ENCODE measurements around the gene VWC2.

GRCh38 chr7:49822856-49823255, 49.4 kb downstream of the VWC2 start:
- no peak for TF ChIP-seq POLR2A (IDR thresholded peaks at IDR 0.05)
- TF ChIP-seq, protein P1, sequence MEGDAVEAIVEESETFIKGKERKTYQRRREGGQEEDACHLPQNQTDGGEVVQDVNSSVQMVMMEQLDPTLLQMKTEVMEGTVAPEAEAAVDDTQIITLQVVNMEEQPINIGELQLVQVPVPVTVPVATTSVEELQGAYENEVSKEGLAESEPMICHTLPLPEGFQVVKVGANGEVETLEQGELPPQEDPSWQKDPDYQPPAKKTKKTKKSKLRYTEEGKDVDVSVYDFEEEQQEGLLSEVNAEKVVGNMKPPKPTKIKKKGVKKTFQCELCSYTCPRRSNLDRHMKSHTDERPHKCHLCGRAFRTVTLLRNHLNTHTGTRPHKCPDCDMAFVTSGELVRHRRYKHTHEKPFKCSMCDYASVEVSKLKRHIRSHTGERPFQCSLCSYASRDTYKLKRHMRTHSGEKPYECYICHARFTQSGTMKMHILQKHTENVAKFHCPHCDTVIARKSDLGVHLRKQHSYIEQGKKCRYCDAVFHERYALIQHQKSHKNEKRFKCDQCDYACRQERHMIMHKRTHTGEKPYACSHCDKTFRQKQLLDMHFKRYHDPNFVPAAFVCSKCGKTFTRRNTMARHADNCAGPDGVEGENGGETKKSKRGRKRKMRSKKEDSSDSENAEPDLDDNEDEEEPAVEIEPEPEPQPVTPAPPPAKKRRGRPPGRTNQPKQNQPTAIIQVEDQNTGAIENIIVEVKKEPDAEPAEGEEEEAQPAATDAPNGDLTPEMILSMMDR (IDR thresholded peaks at IDR 0.05) = no peak

All from adrenal gland (tissue), 5 donors.